Pons (tissue), 1 donor: Measurements from ENCODE around the gene ARHGAP35.
"Not testable (repeated sequence)": the region's sequence is repeated elsewhere in the genome, so short reads cannot be mapped to it uniquely, and the experiment has no call there.

Experiments used
- DNase-seq: peaks from one replicate; pipeline ENCODE4 v3.0.0-alpha.2; 2016; ENCODE audit warnings: low spot score

Gene ARHGAP35

DNA sequence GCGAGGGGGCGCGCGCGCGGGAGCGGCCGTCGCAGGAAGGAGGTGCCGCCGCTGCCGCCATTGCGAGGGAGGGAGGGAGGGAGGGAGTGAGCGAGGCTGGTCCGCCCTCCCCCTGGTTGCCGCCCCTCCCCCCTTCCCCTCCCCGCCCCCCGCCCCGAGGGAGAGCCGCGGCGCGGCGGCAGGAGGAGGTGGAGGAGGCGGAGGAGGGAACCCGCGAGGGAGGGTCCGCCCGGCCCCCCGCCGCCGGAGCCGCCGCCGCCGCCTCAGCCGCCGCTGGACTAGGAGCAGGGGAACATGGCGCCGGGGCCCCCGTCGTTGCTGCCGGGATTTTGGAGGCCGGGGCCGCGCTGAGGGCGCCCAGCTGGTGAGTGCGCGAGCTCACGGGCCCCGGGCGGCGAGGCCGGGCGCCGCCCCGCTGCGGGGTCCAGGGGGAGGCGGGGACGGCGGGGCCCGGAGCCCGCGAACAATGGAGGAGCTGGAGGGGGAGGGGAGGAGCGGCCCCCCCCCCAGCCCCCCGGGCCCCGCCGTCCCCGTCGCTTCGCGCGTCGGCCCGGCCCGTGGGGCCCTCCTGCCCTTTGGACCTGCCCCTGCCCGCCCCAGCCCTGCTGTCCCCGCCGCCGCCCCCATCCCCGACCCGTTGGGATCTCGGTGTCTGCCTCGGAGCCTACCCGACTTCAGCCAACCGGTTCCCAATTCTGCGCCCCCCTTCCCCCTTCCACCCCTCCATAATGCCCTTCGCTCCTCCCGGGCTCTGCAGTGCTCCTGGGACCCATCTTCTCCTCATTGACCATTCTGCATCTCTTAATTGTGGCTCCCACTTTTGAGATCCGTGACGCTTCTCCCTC lies at the start of gene ARHGAP35:
TSS of gene ARHGAP35 (plus strand) at position 152 of the 845 bp plus-strand sequence. CDS start 57,679 bp downstream, outside the sequence.
- no peak for DNase-seq

GRCh38 chr19:46812977-46813838 lies 47.6 kb upstream of the ARHGAP35 start:
- DNase-seq = no peak

- DNase-seq = peak; percentile 12
These were observed 46.9 kb upstream of the ARHGAP35 start for GRCh38 chr19:46813839-46814358.

GRCh38 chr19:46815833-46816627 lies 44.8 kb upstream of the ARHGAP35 start:
- no peak for DNase-seq

DNA sequence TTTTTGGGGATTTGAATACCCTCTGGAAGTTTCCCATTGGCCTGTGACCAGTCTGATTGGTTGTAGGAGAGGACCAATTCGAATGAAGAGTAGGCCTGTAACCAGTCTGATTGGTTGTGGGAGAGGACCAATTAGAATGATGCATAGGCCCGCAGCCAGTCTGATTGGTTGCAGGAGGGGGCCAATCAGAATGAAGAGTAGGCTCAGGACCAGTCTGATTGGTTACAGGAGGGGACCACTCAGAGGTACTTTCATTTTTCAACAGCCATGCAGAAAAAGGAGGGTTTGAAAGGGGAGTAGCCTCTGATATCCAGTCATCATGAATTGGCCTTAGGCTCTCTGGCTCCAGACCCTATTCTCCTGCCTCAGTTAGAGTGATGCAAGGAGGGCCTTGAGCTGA lies 42.0 kb upstream of the ARHGAP35 start:
- DNase-seq = no peak

- no peak for DNase-seq
These were observed 39.0 kb upstream of the ARHGAP35 start for GRCh38 chr19:46821512-46822409.

DNA sequence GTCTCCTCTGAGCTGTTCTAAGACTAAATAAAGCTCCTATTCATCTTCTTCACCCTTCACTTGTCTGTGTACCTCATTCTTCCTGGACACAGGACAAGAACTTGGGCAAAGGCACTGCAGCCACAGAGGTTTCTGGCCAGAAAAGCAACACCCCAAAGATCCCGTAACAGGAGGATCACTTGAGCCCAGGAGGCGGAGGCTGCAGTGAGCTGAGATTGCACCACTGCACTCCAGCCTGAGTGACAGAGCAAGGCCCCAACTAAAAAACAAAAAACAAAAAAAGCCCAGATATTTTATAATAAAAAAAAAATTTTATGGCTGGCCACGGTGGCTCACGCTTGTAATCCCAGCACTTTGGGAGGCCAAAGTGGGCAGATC lies 38.4 kb upstream of the ARHGAP35 start:
- DNase-seq = not testable (repeated sequence)

GRCh38 chr19:46823049-46823448 lies 37.7 kb upstream of the ARHGAP35 start:
- DNase-seq = no peak

GRCh38 chr19:46824890-46825730 lies 35.7 kb upstream of the ARHGAP35 start:
- DNase-seq = peak; percentile 54

GRCh38 chr19:46825731-46826055 lies 35.1 kb upstream of the ARHGAP35 start:
- no peak for DNase-seq

DNA sequence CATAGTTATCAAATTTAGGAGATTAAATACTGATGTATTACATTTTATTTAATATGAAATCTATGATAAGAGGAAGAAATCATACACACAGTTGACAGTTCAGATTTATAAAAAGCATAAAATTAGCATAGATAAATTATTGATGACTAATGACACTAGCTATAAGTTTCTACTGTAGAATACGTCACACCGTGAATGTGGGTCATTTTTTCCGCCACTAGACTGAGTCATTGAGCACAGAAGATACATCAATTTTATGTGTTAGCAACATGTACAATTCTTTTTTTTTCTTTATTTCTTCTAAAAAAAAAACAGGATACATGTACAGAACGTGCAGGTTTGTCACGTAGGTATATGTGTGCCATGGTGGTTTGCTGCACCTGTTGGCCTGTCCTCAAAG lies 32.3 kb upstream of the ARHGAP35 start:
- DNase-seq = no peak

- DNase-seq = no peak
These were observed 29.9 kb upstream of the ARHGAP35 start for GRCh38 chr19:46830864-46831263.

DNA sequence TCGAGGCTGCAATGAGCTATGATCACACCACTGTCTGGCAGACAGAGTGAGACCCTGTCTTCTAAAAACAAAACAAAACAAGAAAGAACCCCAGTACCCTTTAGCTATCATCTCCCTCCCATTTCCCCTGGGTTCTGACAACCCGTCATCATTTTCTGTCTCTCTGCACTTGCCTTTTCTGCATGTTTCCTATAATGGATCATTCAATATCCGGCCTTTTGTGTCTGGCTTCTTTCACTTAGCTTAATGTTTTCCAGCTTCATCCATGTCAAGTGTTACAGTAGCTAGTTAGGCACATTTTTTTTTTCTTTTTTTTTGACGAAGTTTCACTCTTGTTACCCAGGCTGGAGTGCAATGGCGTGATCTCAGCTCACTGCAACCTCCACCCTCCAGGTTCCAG lies 26.7 kb upstream of the ARHGAP35 start:
- DNase-seq = no peak

GRCh38 chr19:46834984-46835383 lies 25.8 kb upstream of the ARHGAP35 start:
- DNase-seq = no peak

GRCh38 chr19:46838160-46838559 lies 22.6 kb upstream of the ARHGAP35 start:
- DNase-seq = no peak

DNA sequence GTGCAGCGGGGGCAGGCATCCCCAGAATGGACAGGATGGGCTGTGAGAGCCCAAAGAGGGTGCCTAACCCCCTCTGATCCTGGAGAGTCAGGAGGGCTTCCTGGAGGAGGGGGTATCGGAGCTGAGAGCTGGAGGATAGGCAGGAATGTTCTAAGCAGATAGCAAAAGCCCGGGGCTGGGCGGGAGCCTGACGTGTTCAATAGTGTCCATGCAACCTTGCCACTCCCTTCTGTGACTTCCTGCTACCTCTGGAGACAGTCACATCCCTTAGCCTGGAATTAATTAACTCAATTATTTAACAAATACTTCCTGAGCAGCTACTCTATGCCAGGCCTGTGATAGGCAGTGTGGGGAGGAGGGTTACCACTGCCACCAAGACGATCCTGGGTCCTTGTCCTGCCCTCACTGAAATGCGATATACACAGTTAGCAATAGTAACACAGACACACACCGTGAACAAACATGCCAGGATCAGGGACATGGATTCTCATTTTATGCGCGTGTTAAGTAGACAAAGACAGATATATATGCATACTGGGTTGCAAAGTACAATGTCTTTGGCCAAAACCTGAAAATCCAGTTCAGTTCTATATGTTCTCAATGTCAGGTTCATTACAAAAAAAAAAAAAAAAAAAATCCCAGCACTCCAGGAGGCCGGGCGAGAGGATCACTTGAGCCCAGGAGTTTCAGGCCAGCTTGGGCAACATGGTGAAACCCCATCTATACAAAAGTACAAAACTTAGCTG lies 20.9 kb upstream of the ARHGAP35 start:
- DNase-seq = no peak

- DNase-seq = peak; percentile 66
These were observed 20.3 kb upstream of the ARHGAP35 start for GRCh38 chr19:46840498-46840942.

GRCh38 chr19:46841458-46842083 lies 19.2 kb upstream of the ARHGAP35 start:
- DNase-seq = no peak

GRCh38 chr19:46842791-46843190 lies 18.0 kb upstream of the ARHGAP35 start:
- DNase-seq = no peak
